ENCODE data around the gene GPR17. TPM values are rescaled to one million over a fixed set of nuclear protein-coding genes. Genes with fewer than 3 reads are reported as not detected.

GPR17 gene
- total and polyA plus RNA-seq, 4 donors = 0.03 to 0.14 (median 0.07) TPM; not detected in 1

DNA sequence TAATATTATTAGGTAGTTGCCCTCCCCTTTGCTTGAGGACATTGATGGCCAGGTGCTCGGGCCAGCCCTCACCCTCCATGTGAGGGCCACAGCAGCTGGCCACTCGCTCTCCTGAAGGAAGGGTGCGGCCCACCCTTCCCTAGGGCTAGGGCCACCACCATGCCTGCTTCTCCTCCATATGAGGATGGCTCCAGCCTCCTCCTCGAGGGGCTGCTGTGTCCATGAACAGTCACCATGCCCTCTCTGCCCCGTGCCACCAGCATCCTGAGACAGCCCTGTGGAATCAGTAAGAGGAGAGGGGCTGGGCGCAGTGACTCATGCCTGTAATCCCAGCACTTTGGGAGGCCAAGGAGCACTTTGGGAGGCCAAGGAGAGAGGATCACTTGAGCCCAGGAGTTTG lies 2.4 kb downstream of the GPR17 start:
- no peaks in the 10 kb centered on the region for H3K27me3 ChIP-seq (ENCODE audit: control insufficient read depth in 4 of 4, insufficient read depth in 4 of 4, low read length in 3 of 4)
- no peak overlapping the region for H3K27ac ChIP-seq (ENCODE audit: low read depth in 1 of 2, low read length in 2 of 2)
- peaks cover 2 to 16% (median 5%) of the 10 kb centered on the region in 4 donors for H3K4me1 ChIP-seq (ENCODE audit: control insufficient read depth in 4 of 4, insufficient read depth in 4 of 4, low read length in 3 of 4)
- WGBS = 93% methylated on average over 6 of the region's 6 CpGs
- no peak overlapping the region for H3K4me3 ChIP-seq (ENCODE audit: low read depth in 1 of 3, low read length in 3 of 3)
- no peak for DNase-seq (ENCODE audit: low spot score)
- H3K9ac ChIP-seq (ENCODE audit: low read depth in 1 of 2, low read length in 2 of 2) = no peak overlapping the region
- H3K9me3 ChIP-seq (ENCODE audit: control insufficient read depth in 4 of 4, low read length in 3 of 4) = no peaks in the 10 kb centered on the region
- TF ChIP-seq YY1 (IDR thresholded peaks at IDR 0.05) = no peak
- TF ChIP-seq, protein P1, sequence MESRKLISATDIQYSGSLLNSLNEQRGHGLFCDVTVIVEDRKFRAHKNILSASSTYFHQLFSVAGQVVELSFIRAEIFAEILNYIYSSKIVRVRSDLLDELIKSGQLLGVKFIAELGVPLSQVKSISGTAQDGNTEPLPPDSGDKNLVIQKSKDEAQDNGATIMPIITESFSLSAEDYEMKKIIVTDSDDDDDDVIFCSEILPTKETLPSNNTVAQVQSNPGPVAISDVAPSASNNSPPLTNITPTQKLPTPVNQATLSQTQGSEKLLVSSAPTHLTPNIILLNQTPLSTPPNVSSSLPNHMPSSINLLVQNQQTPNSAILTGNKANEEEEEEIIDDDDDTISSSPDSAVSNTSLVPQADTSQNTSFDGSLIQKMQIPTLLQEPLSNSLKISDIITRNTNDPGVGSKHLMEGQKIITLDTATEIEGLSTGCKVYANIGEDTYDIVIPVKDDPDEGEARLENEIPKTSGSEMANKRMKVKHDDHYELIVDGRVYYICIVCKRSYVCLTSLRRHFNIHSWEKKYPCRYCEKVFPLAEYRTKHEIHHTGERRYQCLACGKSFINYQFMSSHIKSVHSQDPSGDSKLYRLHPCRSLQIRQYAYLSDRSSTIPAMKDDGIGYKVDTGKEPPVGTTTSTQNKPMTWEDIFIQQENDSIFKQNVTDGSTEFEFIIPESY (IDR thresholded peaks at IDR 0.05) = no peak
- TF ChIP-seq RXRA (IDR thresholded peaks at IDR 0.05) = no peak
- TF ChIP-seq, protein P2, sequence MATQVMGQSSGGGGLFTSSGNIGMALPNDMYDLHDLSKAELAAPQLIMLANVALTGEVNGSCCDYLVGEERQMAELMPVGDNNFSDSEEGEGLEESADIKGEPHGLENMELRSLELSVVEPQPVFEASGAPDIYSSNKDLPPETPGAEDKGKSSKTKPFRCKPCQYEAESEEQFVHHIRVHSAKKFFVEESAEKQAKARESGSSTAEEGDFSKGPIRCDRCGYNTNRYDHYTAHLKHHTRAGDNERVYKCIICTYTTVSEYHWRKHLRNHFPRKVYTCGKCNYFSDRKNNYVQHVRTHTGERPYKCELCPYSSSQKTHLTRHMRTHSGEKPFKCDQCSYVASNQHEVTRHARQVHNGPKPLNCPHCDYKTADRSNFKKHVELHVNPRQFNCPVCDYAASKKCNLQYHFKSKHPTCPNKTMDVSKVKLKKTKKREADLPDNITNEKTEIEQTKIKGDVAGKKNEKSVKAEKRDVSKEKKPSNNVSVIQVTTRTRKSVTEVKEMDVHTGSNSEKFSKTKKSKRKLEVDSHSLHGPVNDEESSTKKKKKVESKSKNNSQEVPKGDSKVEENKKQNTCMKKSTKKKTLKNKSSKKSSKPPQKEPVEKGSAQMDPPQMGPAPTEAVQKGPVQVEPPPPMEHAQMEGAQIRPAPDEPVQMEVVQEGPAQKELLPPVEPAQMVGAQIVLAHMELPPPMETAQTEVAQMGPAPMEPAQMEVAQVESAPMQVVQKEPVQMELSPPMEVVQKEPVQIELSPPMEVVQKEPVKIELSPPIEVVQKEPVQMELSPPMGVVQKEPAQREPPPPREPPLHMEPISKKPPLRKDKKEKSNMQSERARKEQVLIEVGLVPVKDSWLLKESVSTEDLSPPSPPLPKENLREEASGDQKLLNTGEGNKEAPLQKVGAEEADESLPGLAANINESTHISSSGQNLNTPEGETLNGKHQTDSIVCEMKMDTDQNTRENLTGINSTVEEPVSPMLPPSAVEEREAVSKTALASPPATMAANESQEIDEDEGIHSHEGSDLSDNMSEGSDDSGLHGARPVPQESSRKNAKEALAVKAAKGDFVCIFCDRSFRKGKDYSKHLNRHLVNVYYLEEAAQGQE (IDR thresholded peaks at IDR 0.05) = no peak
- no peak for TF ChIP-seq FOXA1 (IDR thresholded peaks at IDR 0.05)
- TF ChIP-seq, protein P3, sequence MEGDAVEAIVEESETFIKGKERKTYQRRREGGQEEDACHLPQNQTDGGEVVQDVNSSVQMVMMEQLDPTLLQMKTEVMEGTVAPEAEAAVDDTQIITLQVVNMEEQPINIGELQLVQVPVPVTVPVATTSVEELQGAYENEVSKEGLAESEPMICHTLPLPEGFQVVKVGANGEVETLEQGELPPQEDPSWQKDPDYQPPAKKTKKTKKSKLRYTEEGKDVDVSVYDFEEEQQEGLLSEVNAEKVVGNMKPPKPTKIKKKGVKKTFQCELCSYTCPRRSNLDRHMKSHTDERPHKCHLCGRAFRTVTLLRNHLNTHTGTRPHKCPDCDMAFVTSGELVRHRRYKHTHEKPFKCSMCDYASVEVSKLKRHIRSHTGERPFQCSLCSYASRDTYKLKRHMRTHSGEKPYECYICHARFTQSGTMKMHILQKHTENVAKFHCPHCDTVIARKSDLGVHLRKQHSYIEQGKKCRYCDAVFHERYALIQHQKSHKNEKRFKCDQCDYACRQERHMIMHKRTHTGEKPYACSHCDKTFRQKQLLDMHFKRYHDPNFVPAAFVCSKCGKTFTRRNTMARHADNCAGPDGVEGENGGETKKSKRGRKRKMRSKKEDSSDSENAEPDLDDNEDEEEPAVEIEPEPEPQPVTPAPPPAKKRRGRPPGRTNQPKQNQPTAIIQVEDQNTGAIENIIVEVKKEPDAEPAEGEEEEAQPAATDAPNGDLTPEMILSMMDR (IDR thresholded peaks at IDR 0.05; ENCODE audit: low read depth, low read length, missing input control) = no peak
- TF ChIP-seq EGR1 (IDR thresholded peaks at IDR 0.05; ENCODE audit: low read depth in 2 of 2) = no peak
- TF ChIP-seq HNF4A (conservative IDR thresholded peaks at IDR 0.05) = no peak
- TF ChIP-seq JUND (IDR thresholded peaks at IDR 0.05) = no peak
- TF ChIP-seq TAF1 (conservative IDR thresholded peaks at IDR 0.05) = no peak
- TF ChIP-seq, protein P4, sequence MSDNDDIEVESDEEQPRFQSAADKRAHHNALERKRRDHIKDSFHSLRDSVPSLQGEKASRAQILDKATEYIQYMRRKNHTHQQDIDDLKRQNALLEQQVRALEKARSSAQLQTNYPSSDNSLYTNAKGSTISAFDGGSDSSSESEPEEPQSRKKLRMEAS (IDR thresholded peaks at IDR 0.05) = no peak
- no peak for TF ChIP-seq HNF4G (IDR thresholded peaks at IDR 0.05)
- no peak for TF ChIP-seq SP1 (IDR thresholded peaks at IDR 0.05)
- no peak for TF ChIP-seq NR2F2 (IDR thresholded peaks at IDR 0.05)
- TF ChIP-seq, protein P5, sequence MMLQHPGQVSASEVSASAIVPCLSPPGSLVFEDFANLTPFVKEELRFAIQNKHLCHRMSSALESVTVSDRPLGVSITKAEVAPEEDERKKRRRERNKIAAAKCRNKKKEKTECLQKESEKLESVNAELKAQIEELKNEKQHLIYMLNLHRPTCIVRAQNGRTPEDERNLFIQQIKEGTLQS (IDR thresholded peaks at IDR 0.05) = no peak
- TF ChIP-seq GABPA (IDR thresholded peaks at IDR 0.05 in 1 of 2, conservative IDR thresholded peaks at IDR 0.05 in 1 of 2) = no peak
- no peak for TF ChIP-seq FOXA2 (IDR thresholded peaks at IDR 0.05)
- peaks cover 0 to 3% (median 0%) of the 10 kb centered on the region in 4 donors for H3K36me3 ChIP-seq (ENCODE audit: control insufficient read depth in 4 of 4, insufficient read depth in 3 of 4, low read depth in 1 of 4, low read length in 3 of 4)

Measured in liver (tissue), 9 donors.